GM23338 (cell line): ENCODE data around the gene RSU1.

ENCODE experiments used
- CREB1 ChIP-seq: fragments of 250-450 bp; sonication (Bioruptor Pico); IDR thresholded peaks from 2 replicates; pipeline ENCODE4 v1.5.0; 2020; ENCODE audit warnings: low read depth, mild to moderate bottlenecking, moderate library complexity
- CTCF ChIP-seq, 2 experiments: fragments of 200-600 bp in 1 of 2; sonication (generic) in 1 of 2; conservative IDR thresholded peaks; 2 replicates each; pipeline versions ENCODE4 v1.5.1 to v1.6.1; 2016 to 2017; ENCODE audit warnings: antibody characterized with exemption in 2 of 2, low read depth in 2 of 2, mild to moderate bottlenecking in 2 of 2, moderate library complexity in 1 of 2
- EZH2 ChIP-seq: fragments of 200-600 bp; sonication (generic); IDR thresholded peaks from one replicate; pipeline ENCODE4 v1.8.0; 2017; ENCODE audit warnings: antibody characterized with exemption, mild to moderate bottlenecking, low read depth; ENCODE audit not compliant: unreplicated experiment
- EZH2phosphoT487 ChIP-seq: fragments of 200-600 bp; sonication (generic); IDR thresholded peaks from one replicate; pipeline ENCODE4 v1.8.1; 2018; ENCODE audit warnings: antibody characterized with exemption; ENCODE audit not compliant: unreplicated experiment
- JUNB ChIP-seq: IDR thresholded peaks from one replicate; pipeline ENCODE4 v1.6.1; 2016; ENCODE audit warnings: antibody characterized with exemption; ENCODE audit not compliant: unreplicated experiment
- NANOG ChIP-seq: IDR thresholded peaks from 2 replicates; pipeline ENCODE4 v1.6.1; 2016; ENCODE audit warnings: antibody characterized with exemption, borderline replicate concordance
- POLR2AphosphoS5 ChIP-seq: IDR thresholded peaks from 2 replicates; pipeline ENCODE4 v1.6.1; 2016; ENCODE audit warnings: antibody characterized with exemption, low read depth
- REST ChIP-seq: IDR thresholded peaks from one replicate; pipeline ENCODE4 v1.6.1; 2018; ENCODE audit warnings: antibody characterized with exemption; ENCODE audit not compliant: unreplicated experiment
- STAT1 ChIP-seq: IDR thresholded peaks from one replicate; pipeline ENCODE4 v1.6.1; 2016; ENCODE audit warnings: antibody characterized with exemption; ENCODE audit not compliant: unreplicated experiment
- ZNF114 ChIP-seq: fragments of 250-450 bp; sonication (Bioruptor Pico); IDR thresholded peaks from 2 replicates; pipeline ENCODE4 v1.5.0; 2020; ENCODE audit warnings: mild to moderate bottlenecking, moderate library complexity
- ZNF331 ChIP-seq: fragments of 250-450 bp; sonication (Bioruptor Pico); IDR thresholded peaks from 2 replicates; pipeline ENCODE4 v1.5.0; 2020; ENCODE audit warnings: low read depth, mild to moderate bottlenecking, moderate library complexity

GRCh38 chr10:16748749-16749148, 68.5 kb downstream of the RSU1 start:
- TF ChIP-seq CTCF (conservative IDR thresholded peaks at IDR 0.05; ENCODE audit: low read depth in 2 of 2), result no peak
- TF ChIP-seq POLR2AphosphoS5, result no peak
- TF ChIP-seq EZH2, result no peak
- TF ChIP-seq STAT1, result no peak
- TF ChIP-seq EZH2phosphoT487, result no peak
- no peak for TF ChIP-seq JUNB
- TF ChIP-seq REST, result no peak
- no peak for TF ChIP-seq ZNF331 (CRISPR knock-in tag)
- no peak for TF ChIP-seq CREB1 (CRISPR knock-in tag)
- no peak for TF ChIP-seq NANOG
- TF ChIP-seq ZNF114, result no peak
